HEK293T (cell line): ENCODE data around the gene VSTM2L.

Source experiments
- ARNT ChIP-seq: fragments of 450-650 bp; IDR thresholded peaks from 2 replicates; pipeline ENCODE4 v1.6.1; 2017; ENCODE audit warnings: mild to moderate bottlenecking
- BHLHE40 ChIP-seq: fragments of 450-650 bp; IDR thresholded peaks from 2 replicates; pipeline ENCODE4 v1.6.1; 2016; ENCODE audit warnings: mild to moderate bottlenecking, moderate library complexity, borderline replicate concordance
- CTBP1 ChIP-seq: fragments of 450-650 bp; IDR thresholded peaks from 2 replicates; pipeline ENCODE4 v1.6.1; 2016; ENCODE audit warnings: borderline replicate concordance
- ELF4 ChIP-seq: fragments of 450-650 bp; IDR thresholded peaks from 2 replicates; pipeline ENCODE4 v1.6.1; 2017; ENCODE audit warnings: antibody characterized with exemption
- FOXM1 ChIP-seq: fragments of 450-650 bp; IDR thresholded peaks from 2 replicates; pipeline ENCODE4 v1.6.1; 2017; ENCODE audit warnings: mild to moderate bottlenecking, borderline replicate concordance
- L3MBTL2 ChIP-seq: fragments of 450-650 bp; conservative IDR thresholded peaks from 2 replicates; pipeline ENCODE4 v1.6.1; 2016; ENCODE audit warnings: mild to moderate bottlenecking
- LEF1 ChIP-seq: fragments of 450-650 bp; IDR thresholded peaks from 2 replicates; pipeline ENCODE4 v1.6.1; 2017; ENCODE audit warnings: mild to moderate bottlenecking, borderline replicate concordance
- NFRKB ChIP-seq: fragments of 450-650 bp; IDR thresholded peaks from 2 replicates; pipeline ENCODE4 v1.6.1; 2016; ENCODE audit warnings: mild to moderate bottlenecking, moderate library complexity
- SP1 ChIP-seq: fragments of 450-650 bp; IDR thresholded peaks from 2 replicates; pipeline ENCODE4 v1.6.1; 2017
- SUZ12 ChIP-seq: fragments of 450-650 bp; IDR thresholded peaks from 2 replicates; pipeline ENCODE4 v1.6.1; 2016; ENCODE audit warnings: mild to moderate bottlenecking
- TARDBP ChIP-seq: fragments of 450-650 bp; IDR thresholded peaks from 2 replicates; pipeline ENCODE4 v1.6.1; 2016
- ZNF384 ChIP-seq: fragments of 450-650 bp; IDR thresholded peaks from 2 replicates; pipeline ENCODE4 v1.6.1; 2016

- TF ChIP-seq NFRKB: no peak
- no peak for TF ChIP-seq CTBP1
- no peak for TF ChIP-seq SP1
- TF ChIP-seq L3MBTL2: no peak
- TF ChIP-seq ARNT: no peak
- TF ChIP-seq TARDBP: no peak
- TF ChIP-seq BHLHE40: no peak
- TF ChIP-seq FOXM1: no peak
- no peak for TF ChIP-seq SUZ12
- TF ChIP-seq ELF4: no peak
- no peak for TF ChIP-seq ZNF384
- no peak for TF ChIP-seq LEF1
Measured at GRCh38 chr20:37873884-37874283, 29.0 kb upstream of the VSTM2L start.
